ENCODE results near the gene WNK1. TPM values are rescaled to one million over a fixed set of nuclear protein-coding genes. Genes with fewer than 3 reads are reported as not detected.

The WNK1 gene
- total RNA-seq, 4 donors from 2014 or later: 79.2 to 169 (median 92.1) TPM

DNA sequence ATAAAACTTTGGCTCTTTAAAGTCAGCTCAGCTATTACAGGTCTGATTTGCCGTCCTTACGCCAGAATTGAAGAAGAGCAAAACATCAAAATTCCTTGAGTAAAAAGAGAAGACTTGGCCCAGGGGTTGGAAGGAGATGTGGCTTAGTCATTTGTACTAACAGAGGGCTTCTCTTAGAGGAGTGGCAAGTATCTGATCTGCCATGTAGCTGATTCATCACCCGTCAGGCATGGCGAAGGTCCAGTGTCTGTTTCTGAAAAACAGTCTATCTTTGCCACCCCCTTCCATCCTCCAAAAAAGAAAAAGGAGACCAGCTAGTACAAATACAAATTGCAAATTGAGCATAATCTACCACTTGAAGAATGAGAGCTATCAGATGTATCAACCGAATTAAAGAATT is 105.2 kb downstream of the WNK1 start:
- intact Hi-C loops (cut with DNase I; ENCODE audit: low total_unique reads) (no loop called here), in situ Hi-C loops (cut with MboI; ENCODE audit: low pct_ligation_motif_present in 1 of 4, low pct_unique_long_range_greater_than_20kb in 1 of 4, low sequenced_read_pairs in 3 of 4) (no loop called here)
- no peak for DNase-seq
- WGBS, 2 donors (ENCODE audit: low coverage in 1 of 2): 81 to 85% methylated on average over 4 to 5 of the region's 5 CpGs
- Histone ChIP-seq H3K4me3 (no peak overlapping the region), H3K4me1 (peaks cover 0 to 19% (median 0%) of the 10 kb centered on the region in 4 donors), H3K36me3 (peaks cover 0 to 24% (median 0%) of the 10 kb centered on the region in 4 donors), H3K9me3 (no peaks in the 10 kb centered on the region), H3K27me3 (no peaks in the 10 kb centered on the region), H3K27ac (peak overlapping the region in 3 of 4 donors; percentile 21 to 54 (median 26))
- TF ChIP-seq, protein P1, sequence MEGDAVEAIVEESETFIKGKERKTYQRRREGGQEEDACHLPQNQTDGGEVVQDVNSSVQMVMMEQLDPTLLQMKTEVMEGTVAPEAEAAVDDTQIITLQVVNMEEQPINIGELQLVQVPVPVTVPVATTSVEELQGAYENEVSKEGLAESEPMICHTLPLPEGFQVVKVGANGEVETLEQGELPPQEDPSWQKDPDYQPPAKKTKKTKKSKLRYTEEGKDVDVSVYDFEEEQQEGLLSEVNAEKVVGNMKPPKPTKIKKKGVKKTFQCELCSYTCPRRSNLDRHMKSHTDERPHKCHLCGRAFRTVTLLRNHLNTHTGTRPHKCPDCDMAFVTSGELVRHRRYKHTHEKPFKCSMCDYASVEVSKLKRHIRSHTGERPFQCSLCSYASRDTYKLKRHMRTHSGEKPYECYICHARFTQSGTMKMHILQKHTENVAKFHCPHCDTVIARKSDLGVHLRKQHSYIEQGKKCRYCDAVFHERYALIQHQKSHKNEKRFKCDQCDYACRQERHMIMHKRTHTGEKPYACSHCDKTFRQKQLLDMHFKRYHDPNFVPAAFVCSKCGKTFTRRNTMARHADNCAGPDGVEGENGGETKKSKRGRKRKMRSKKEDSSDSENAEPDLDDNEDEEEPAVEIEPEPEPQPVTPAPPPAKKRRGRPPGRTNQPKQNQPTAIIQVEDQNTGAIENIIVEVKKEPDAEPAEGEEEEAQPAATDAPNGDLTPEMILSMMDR (IDR thresholded peaks at IDR 0.05): no peak

DNA sequence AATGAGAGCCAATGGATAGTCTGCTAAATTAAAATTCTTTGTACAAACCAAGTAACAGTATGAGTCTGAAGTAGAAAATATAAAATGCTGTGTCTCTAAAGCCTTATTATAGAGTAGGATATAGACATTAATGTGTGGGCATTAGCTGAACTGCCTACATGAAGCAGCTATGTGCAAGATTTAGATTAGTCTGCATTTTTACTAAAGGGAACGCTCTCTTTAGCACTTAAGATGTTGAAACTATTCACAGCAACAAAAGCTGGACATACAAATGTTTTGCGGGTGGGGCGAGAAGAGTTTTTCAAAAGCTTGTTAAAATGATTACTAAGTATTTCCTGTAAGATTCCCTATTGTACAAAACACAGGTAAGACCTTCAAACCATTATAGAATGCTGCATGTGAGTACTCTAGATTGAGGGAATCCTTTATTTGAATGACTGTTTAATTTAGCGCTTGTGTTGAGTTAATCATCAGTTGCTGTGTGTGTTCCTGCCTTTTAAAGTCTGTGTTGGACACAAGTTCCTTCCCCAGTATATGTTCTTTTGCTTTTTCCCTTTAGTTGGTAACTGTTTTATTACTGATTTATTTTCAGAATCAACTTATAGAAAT is 110.0 kb downstream of the WNK1 start:
- 90 to 94% methylated on average over 4 of the region's 4 CpGs for whole genome bisulfite sequencing, 2 donors (ENCODE audit: low coverage in 1 of 2)
- intact Hi-C loops (cut with DNase I; ENCODE audit: low total_unique reads): no loop called here
- in situ Hi-C loops (cut with MboI; ENCODE audit: low pct_ligation_motif_present in 1 of 4, low pct_unique_long_range_greater_than_20kb in 1 of 4, low sequenced_read_pairs in 3 of 4): no loop called here
- TF ChIP-seq EP300 (IDR thresholded peaks at IDR 0.05; ENCODE audit: low read depth) (no peak), POLR2AphosphoS5 (IDR thresholded peaks at IDR 0.05) (no peak), POLR2A (IDR thresholded peaks at IDR 0.05) (no peak)
- TF ChIP-seq, protein P1 (IDR thresholded peaks at IDR 0.05): no peak
- H3K36me3 ChIP-seq: peaks cover 0 to 37% (median 4%) of the 10 kb centered on the region in 4 donors
- H3K9me3 ChIP-seq: no peaks in the 10 kb centered on the region
- H3K27me3 ChIP-seq: no peaks in the 10 kb centered on the region
- no peak overlapping the region for H3K4me3 ChIP-seq
- peaks cover 0 to 8% (median 0%) of the 10 kb centered on the region in 4 donors for H3K4me1 ChIP-seq
- no peak for DNase-seq
- no peak overlapping the region for H3K27ac ChIP-seq

DNA sequence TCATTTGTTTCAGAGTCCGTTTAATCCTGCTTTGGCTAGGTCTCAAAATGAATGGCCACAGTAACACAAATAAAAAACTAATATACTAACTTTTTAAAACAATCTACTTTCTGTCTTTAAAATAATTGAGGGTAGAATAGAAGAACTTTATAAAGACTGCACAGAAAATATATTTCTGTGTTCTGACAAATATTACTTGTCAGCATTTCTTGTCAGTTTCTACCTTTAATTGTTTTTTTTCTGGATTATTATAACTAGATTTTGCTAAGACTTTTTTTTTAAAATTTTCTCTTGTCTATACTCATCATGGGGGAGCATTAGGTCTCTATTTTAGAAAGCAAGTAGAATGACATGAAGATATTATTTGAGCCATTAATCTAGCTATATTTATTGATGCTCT is 110.9 kb downstream of the WNK1 start:
- TF ChIP-seq POLR2AphosphoS5 (IDR thresholded peaks at IDR 0.05): no peak
- TF ChIP-seq POLR2A (IDR thresholded peaks at IDR 0.05): no peak
- TF ChIP-seq EP300 (IDR thresholded peaks at IDR 0.05; ENCODE audit: low read depth): no peak
- TF ChIP-seq, protein P1 (IDR thresholded peaks at IDR 0.05): no peak
- Histone ChIP-seq H3K36me3 (peaks cover 0 to 38% (median 5%) of the 10 kb centered on the region in 4 donors), H3K4me1 (peaks cover 0 to under 1% (median 0%) of the 10 kb centered on the region in 4 donors), H3K4me3 (no peak overlapping the region), H3K27ac (no peak overlapping the region), H3K9me3 (no peaks in the 10 kb centered on the region), H3K27me3 (no peaks in the 10 kb centered on the region)
- intact Hi-C loops (cut with DNase I; ENCODE audit: low total_unique reads): no loop called here
- WGBS, 2 donors (ENCODE audit: low coverage in 1 of 2): 75 to 77% methylated on average over 1 of the region's 1 CpG
- DNase-seq: no peak
- in situ Hi-C loops (cut with MboI; ENCODE audit: low pct_ligation_motif_present in 1 of 4, low pct_unique_long_range_greater_than_20kb in 1 of 4, low sequenced_read_pairs in 3 of 4): no loop called here

DNA sequence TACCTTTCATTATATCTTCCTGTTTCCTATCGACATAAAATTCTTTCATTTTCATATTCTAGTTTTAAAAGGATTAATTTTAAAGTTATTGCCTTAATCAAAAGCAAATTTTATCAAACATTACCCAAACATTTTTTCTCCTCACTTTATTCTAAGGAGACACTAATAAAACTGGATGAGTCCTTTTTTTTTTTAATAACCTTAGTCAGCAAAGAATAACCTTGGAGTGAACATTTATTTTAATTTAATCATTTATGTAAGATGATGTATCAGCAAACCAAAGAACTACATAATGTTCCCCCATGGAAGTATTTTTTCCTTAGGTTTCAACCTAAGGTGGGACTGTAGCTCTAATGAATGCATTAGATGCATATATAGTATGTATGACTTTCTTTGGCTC is 113.2 kb downstream of the WNK1 start:
- 61 to 64% methylated on average over 1 of the region's 1 CpG for WGBS, 2 donors (ENCODE audit: low coverage in 1 of 2)
- intact Hi-C loops (cut with DNase I; ENCODE audit: low total_unique reads) (no loop called here), in situ Hi-C loops (cut with MboI; ENCODE audit: low pct_ligation_motif_present in 1 of 4, low pct_unique_long_range_greater_than_20kb in 1 of 4, low sequenced_read_pairs in 3 of 4) (no loop called here)
- Histone ChIP-seq H3K27ac (no peak overlapping the region), H3K27me3 (no peaks in the 10 kb centered on the region), H3K9me3 (no peaks in the 10 kb centered on the region), H3K36me3 (peaks cover 0 to 39% (median 5%) of the 10 kb centered on the region in 4 donors), H3K4me1 (no peaks in the 10 kb centered on the region), H3K4me3 (no peak overlapping the region)
- TF ChIP-seq POLR2A (IDR thresholded peaks at IDR 0.05) (no peak), POLR2AphosphoS5 (IDR thresholded peaks at IDR 0.05) (no peak)
- DNase-seq: no peak

DNA sequence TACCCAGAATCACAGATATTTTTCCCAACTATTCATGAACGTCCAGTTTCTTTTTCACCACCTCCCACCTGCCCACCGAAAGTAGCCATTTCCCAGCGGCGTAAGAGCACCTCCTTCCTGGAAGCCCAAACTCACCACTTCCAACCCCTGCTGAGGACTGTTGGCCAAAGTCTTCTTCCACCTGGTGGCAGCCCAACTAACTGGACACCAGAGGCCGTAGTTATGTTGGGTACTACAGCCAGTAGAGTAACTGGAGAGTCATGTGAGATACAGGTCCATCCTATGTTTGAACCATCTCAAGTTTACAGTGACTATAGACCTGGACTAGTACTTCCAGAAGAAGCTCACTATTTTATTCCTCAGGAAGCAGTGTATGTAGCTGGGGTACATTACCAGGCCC is 115.5 kb downstream of the WNK1 start:
- Histone ChIP-seq H3K27ac (no peak overlapping the region), H3K4me3 (no peak overlapping the region), H3K4me1 (no peaks in the 10 kb centered on the region), H3K36me3 (peaks cover 0 to 23% (median 11%) of the 10 kb centered on the region in 4 donors), H3K27me3 (no peaks in the 10 kb centered on the region), H3K9me3 (no peaks in the 10 kb centered on the region)
- 97% methylated on average over 5 of the region's 5 CpGs; no CpG with 5 or more reads in 1 of the 2 donors for whole genome bisulfite sequencing, 2 donors (ENCODE audit: low coverage in 1 of 2)
- intact Hi-C loops (cut with DNase I; ENCODE audit: low total_unique reads) (no loop called here), in situ Hi-C loops (cut with MboI; ENCODE audit: low pct_ligation_motif_present in 1 of 4, low pct_unique_long_range_greater_than_20kb in 1 of 4, low sequenced_read_pairs in 3 of 4) (no loop called here)
- TF ChIP-seq, protein P1 (IDR thresholded peaks at IDR 0.05): no peak
- TF ChIP-seq POLR2A (IDR thresholded peaks at IDR 0.05): no peak
- no peak for TF ChIP-seq EP300 (IDR thresholded peaks at IDR 0.05; ENCODE audit: low read depth)
- TF ChIP-seq POLR2AphosphoS5 (IDR thresholded peaks at IDR 0.05): no peak
- DNase-seq: no peak

All from transverse colon (tissue), 4 donors.